ENCODE results near the gene RARG.

DNA sequence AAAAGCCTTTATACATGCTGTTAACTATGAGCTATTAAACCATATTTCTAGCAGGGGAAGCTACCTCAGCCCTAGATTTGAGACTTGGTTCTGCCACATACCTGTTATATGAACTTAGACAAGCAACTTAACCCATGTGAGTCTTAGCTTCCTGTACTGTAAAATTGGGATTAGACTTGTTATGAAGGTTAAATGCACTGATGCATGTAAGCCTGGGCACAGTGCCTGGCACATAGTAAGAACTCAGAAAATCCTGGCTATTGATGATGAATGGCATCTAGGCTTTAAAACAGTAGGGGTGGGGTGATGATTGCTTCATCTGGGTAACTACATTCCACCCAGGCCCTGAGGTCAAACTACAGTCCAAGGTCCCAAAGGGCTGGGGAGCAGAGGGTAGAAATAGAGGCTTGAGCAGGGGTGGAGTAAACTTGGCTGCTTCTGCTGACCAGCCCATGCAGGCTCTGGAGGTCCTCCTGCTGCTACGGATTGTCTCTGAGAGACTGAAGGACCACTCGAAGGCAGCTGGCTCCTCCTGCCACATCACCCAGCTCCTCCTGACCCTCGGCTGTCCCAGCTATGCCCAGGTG lies 47.4 kb upstream of the RARG start:
- TF ChIP-seq ZNF138 (CRISPR knock-in tag; conservative IDR thresholded peaks at IDR 0.05) (no peak), GRHL2 (CRISPR knock-in tag; IDR thresholded peaks at IDR 0.05; ENCODE audit: insufficient replicate concordance, severe bottlenecking) (no peak), KAT7 (CRISPR knock-in tag; IDR thresholded peaks at IDR 0.05; ENCODE audit: borderline replicate concordance) (no peak), NR2C2 (CRISPR knock-in tag; IDR thresholded peaks at IDR 0.05) (no peak), NFE2L1 (CRISPR knock-in tag; IDR thresholded peaks at IDR 0.05) (no peak), SP1 (CRISPR knock-in tag; conservative IDR thresholded peaks at IDR 0.05) (no peak), ZNF423 (CRISPR knock-in tag; IDR thresholded peaks at IDR 0.05) (no peak)
- TF ChIP-seq, protein P1, sequence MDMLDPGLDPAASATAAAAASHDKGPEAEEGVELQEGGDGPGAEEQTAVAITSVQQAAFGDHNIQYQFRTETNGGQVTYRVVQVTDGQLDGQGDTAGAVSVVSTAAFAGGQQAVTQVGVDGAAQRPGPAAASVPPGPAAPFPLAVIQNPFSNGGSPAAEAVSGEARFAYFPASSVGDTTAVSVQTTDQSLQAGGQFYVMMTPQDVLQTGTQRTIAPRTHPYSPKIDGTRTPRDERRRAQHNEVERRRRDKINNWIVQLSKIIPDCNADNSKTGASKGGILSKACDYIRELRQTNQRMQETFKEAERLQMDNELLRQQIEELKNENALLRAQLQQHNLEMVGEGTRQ (CRISPR knock-in tag; IDR thresholded peaks at IDR 0.05): no peak
- TF ChIP-seq, protein P2, sequence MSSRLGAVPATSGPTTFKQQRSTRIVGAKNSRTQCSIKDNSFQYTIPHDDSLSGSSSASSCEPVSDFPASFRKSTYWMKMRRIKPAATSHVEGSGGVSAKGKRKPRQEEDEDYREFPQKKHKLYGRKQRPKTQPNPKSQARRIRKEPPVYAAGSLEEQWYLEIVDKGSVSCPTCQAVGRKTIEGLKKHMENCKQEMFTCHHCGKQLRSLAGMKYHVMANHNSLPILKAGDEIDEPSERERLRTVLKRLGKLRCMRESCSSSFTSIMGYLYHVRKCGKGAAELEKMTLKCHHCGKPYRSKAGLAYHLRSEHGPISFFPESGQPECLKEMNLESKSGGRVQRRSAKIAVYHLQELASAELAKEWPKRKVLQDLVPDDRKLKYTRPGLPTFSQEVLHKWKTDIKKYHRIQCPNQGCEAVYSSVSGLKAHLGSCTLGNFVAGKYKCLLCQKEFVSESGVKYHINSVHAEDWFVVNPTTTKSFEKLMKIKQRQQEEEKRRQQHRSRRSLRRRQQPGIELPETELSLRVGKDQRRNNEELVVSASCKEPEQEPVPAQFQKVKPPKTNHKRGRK (CRISPR knock-in tag; IDR thresholded peaks at IDR 0.05; ENCODE audit: borderline replicate concordance): no peak
- TF ChIP-seq, protein P3, sequence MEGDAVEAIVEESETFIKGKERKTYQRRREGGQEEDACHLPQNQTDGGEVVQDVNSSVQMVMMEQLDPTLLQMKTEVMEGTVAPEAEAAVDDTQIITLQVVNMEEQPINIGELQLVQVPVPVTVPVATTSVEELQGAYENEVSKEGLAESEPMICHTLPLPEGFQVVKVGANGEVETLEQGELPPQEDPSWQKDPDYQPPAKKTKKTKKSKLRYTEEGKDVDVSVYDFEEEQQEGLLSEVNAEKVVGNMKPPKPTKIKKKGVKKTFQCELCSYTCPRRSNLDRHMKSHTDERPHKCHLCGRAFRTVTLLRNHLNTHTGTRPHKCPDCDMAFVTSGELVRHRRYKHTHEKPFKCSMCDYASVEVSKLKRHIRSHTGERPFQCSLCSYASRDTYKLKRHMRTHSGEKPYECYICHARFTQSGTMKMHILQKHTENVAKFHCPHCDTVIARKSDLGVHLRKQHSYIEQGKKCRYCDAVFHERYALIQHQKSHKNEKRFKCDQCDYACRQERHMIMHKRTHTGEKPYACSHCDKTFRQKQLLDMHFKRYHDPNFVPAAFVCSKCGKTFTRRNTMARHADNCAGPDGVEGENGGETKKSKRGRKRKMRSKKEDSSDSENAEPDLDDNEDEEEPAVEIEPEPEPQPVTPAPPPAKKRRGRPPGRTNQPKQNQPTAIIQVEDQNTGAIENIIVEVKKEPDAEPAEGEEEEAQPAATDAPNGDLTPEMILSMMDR (IDR thresholded peaks at IDR 0.05): no peak
- TF ChIP-seq, protein P4, sequence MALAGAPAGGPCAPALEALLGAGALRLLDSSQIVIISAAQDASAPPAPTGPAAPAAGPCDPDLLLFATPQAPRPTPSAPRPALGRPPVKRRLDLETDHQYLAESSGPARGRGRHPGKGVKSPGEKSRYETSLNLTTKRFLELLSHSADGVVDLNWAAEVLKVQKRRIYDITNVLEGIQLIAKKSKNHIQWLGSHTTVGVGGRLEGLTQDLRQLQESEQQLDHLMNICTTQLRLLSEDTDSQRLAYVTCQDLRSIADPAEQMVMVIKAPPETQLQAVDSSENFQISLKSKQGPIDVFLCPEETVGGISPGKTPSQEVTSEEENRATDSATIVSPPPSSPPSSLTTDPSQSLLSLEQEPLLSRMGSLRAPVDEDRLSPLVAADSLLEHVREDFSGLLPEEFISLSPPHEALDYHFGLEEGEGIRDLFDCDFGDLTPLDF (CRISPR knock-in tag; IDR thresholded peaks at IDR 0.05): no peak
